Left colon (tissue), 2 donors: Measurements from ENCODE around the gene ALKBH8. TPM values are rescaled to one million over a fixed set of nuclear protein-coding genes. Genes with fewer than 3 reads are reported as not detected.
A peak's percentile ranks its signal among the peaks of the same experiment; 100 is the strongest.
"Not testable (repeated sequence)": the region's sequence is repeated elsewhere in the genome, so short reads cannot be mapped to it uniquely, and the experiment has no call there.

Experiments used
- ATAC-seq: fragments of 200-7000 bp; cut with Tn5 transposase; one replicate; pipeline ENCODE4 v1.9.1; 2020; ENCODE audit warnings: mild to moderate bottlenecking, moderate library complexity
- DNase-seq, 2 donors: peaks; one replicate each; pipeline ENCODE4 v3.0.0-alpha.2; 2020
- intact Hi-C, 2 donors: fragments of 100-400 bp; cut with DNase I in 1 of 2; cut with micrococcal nuclease in 1 of 2; formaldehyde crosslinking; loops; one replicate each; pipeline versions ENCODE4 v1.11.2 to v1.14.0; 2022; cut with DNase I, micrococcal nuclease
- total RNA-seq, 2 donors: library from RNA; stranded (reverse); fragmentation: NEBNext Ultra II Directional; extraction: Animal tissue kit (Norgen Biotek cat#: 25700); gene quantifications; one replicate each; pipeline ENCODE4 v1.2.1, GENCODE V29; 2021
- donor health status: DM: no; HTN: no; CAD: no.
- donor health status: DM: yes; HTN: yes; CAD: no.

The ALKBH8 gene
- total RNA-seq, 2 donors from 2014 or later = 4.7 to 5.3 TPM

- intact Hi-C loops, DNase-seq, ATAC-seq: not testable (repeated sequence)
These were observed 99.2 kb downstream of the ALKBH8 start for GRCh38 chr11:107466275-107466866.

DNA sequence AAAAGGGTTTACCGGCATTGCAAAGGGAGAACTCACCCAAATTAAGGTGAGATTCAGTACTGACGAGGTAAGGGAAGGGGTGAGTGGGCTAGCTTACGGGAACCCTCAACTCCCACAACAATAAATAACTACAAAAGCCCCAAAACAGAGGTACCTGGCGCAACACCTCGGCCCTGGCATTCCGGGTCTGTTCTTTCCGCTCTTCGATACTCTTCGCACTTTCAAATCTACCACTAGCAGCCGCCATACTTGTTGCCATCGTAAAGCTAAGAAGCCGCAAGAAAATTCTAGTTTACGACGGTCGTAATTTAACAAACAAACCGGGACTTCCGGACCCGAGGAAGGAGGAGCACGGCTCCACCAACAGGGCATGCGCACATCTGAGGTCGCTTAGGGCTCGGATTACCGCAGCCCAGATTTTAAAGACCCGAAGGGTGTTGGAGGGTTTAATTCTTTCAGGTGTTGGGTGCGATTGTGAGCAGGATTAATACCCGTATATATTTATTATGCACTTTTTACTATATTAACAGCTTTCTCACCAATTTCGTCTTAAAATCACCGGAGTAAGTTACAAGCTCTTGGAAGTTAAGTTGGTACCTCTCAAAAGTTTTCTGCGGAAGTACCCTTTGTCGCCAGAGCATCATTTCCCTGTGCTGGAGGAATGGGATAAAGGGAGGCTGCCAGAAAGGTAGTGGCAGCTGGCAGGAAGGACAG lies 107.8 kb downstream of the ALKBH8 start, which contains the start of gene CWF19L2:
TSS of gene CWF19L2 (minus strand) at position 268 of the 714 bp plus-strand sequence. CDS start at position 259, 9 bp downstream.
- peak; percentile 100 for ATAC-seq
- intact Hi-C loops = no loop called here
- peak; percentile 89 to 92 for DNase-seq

DNA sequence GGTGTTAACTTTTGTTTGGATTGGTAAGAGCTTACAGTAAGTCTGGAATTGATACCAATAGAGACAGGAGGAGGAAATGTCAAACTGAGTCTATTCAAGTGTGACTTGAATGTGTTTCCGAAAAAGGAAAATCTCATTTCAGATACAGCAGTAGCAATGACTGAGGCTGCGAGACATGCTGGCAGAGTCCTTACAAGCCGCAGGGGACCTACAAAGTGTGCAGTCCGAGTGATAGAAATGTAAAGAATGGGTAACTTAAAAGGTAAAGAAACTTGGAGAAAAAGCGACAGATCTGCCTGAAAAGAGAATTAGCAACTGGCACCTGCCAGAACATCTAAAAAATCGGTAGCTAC lies 108.4 kb downstream of the ALKBH8 start:
- DNase-seq = no peak
- intact Hi-C loops = no loop called here
- ATAC-seq = peak; percentile 44

- intact Hi-C loops = no loop called here
- ATAC-seq = no peak
- no peak for DNase-seq
These were observed 111.8 kb downstream of the ALKBH8 start for GRCh38 chr11:107453594-107454286.

Other genes starting within 250 kb of the ALKBH8 start
- gene CWF19L2, start 107.9 kb downstream of the ALKBH8 start, total RNA-seq = 10 to 100 TPM in 1 of 2 donors, 1 to 10 TPM in 1; 9.4 to 10.6 TPM
- under 1 TPM in 1 of 2 donors, not detected in 1; 0.22 TPM for gene ELMOD1, start 25.4 kb upstream of the ALKBH8 start, total RNA-seq
- not detected for gene SLN, start 146.3 kb upstream of the ALKBH8 start, total RNA-seq